HepG2 (cell line): Measurements from ENCODE around the gene ADIPOR1.
A peak's percentile ranks its signal among the peaks of the same experiment; 100 is the strongest.

ENCODE experiments used
- ATF1 ChIP-seq: IDR thresholded peaks from 2 replicates; pipeline ENCODE4 v1.6.1; 2016; ENCODE audit warnings: mild to moderate bottlenecking, control low read depth
- CBFB ChIP-seq: sonication (generic); formaldehyde crosslinking; IDR thresholded peaks from 2 replicates; pipeline ENCODE4 v1.4.0; 2020; ENCODE audit warnings: missing genetic modification reagents
- GMEB2 ChIP-seq: IDR thresholded peaks from 2 replicates; pipeline ENCODE4 v1.6.1; 2016; ENCODE audit warnings: missing biosample characterization, missing genetic modification reagents, low read depth
- HCFC1 ChIP-seq: fragments of 150-350 bp; IDR thresholded peaks from 2 replicates; pipeline ENCODE4 v1.6.1; 2014; ENCODE audit warnings: low read depth, low read length
- MAFK ChIP-seq, 2 experiments: IDR thresholded peaks in 1 of 2; conservative IDR thresholded peaks in 1 of 2; 2 replicates each; pipeline ENCODE4 v1.6.1; 2011; ENCODE audit warnings: improper control_type of control experiment in 2 of 2, low read length in 2 of 2
- MTA3 ChIP-seq: sonication (generic); formaldehyde crosslinking; IDR thresholded peaks from 2 replicates; pipeline ENCODE4 v1.4.0; 2020; ENCODE audit warnings: missing genetic modification reagents
- USF2 ChIP-seq, 2 experiments: sonication (generic) in 1 of 2; formaldehyde crosslinking in 1 of 2; IDR thresholded peaks; 2 replicates each; pipeline versions ENCODE4 v1.5.1 to v1.6.1; 2011 to 2020; ENCODE audit warnings: borderline replicate concordance in 1 of 2, low read depth in 1 of 2, low read length in 1 of 2, mild to moderate bottlenecking in 1 of 2, missing genetic modification reagents in 1 of 2, moderate library complexity in 1 of 2
- ZNF335 ChIP-seq: sonication (generic); formaldehyde crosslinking; IDR thresholded peaks from 2 replicates; pipeline ENCODE4 v1.4.0; 2020; ENCODE audit warnings: missing genetic modification reagents
- TF ChIP-seq, protein P1 (sequence below): sonication (generic); formaldehyde crosslinking; IDR thresholded peaks from one replicate; pipeline ENCODE4 v1.5.1; 2020; ENCODE audit warnings: mild to moderate bottlenecking, missing genetic modification reagents; ENCODE audit errors: not compliant biosample characterization

DNA sequence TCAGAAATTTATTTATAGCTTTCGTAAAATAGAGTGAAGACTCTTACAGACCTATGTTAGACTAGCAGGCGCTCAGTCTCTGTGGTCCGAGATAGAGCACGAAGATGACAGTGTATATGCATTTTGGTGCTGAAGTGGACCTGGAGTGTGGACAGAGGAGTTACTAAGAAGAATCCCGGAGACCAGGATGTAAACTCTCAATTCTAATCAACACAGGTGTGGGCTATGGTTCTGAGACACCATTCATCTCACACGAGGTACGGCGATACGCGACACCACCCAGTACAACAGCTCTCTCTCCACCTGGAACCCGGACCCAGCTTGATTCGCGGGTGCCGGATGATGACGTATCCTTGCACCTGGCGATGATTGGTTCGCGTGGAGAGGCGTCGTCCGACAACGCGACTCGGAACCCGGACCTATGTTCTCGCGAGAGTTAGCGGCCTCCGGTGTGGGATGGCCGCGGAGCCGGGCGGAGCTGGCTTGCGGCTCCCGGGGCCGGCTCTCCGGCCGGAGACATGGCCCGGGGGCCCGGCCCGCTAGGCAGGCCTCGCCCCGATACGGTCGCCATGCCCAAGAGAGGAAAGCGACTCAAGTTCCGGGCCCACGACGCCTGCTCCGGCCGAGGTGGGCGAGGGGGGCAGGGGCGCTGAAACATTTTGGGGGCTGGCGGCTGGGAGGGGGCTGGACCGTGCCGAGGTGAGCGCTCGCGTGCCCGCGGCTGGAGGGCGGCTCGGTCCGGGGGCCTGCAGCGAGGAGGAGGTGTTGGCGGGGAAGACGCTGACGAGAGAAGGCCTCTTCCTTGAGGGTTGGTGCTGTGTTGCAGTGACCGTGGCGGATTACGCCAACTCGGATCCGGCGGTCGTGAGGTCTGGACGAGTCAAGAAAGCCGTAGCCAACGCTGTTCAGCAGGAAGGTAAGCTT is 49.1 kb upstream of the ADIPOR1 start, which contains the start of gene TMEM183A:
- TF ChIP-seq CBFB (CRISPR knock-in tag) = 0 out of 2 replicates have a peak, but pooled peaks have one; percentile 61
- TF ChIP-seq ATF1 (CRISPR knock-in tag) = peak; percentile 98
- TF ChIP-seq, protein P1, sequence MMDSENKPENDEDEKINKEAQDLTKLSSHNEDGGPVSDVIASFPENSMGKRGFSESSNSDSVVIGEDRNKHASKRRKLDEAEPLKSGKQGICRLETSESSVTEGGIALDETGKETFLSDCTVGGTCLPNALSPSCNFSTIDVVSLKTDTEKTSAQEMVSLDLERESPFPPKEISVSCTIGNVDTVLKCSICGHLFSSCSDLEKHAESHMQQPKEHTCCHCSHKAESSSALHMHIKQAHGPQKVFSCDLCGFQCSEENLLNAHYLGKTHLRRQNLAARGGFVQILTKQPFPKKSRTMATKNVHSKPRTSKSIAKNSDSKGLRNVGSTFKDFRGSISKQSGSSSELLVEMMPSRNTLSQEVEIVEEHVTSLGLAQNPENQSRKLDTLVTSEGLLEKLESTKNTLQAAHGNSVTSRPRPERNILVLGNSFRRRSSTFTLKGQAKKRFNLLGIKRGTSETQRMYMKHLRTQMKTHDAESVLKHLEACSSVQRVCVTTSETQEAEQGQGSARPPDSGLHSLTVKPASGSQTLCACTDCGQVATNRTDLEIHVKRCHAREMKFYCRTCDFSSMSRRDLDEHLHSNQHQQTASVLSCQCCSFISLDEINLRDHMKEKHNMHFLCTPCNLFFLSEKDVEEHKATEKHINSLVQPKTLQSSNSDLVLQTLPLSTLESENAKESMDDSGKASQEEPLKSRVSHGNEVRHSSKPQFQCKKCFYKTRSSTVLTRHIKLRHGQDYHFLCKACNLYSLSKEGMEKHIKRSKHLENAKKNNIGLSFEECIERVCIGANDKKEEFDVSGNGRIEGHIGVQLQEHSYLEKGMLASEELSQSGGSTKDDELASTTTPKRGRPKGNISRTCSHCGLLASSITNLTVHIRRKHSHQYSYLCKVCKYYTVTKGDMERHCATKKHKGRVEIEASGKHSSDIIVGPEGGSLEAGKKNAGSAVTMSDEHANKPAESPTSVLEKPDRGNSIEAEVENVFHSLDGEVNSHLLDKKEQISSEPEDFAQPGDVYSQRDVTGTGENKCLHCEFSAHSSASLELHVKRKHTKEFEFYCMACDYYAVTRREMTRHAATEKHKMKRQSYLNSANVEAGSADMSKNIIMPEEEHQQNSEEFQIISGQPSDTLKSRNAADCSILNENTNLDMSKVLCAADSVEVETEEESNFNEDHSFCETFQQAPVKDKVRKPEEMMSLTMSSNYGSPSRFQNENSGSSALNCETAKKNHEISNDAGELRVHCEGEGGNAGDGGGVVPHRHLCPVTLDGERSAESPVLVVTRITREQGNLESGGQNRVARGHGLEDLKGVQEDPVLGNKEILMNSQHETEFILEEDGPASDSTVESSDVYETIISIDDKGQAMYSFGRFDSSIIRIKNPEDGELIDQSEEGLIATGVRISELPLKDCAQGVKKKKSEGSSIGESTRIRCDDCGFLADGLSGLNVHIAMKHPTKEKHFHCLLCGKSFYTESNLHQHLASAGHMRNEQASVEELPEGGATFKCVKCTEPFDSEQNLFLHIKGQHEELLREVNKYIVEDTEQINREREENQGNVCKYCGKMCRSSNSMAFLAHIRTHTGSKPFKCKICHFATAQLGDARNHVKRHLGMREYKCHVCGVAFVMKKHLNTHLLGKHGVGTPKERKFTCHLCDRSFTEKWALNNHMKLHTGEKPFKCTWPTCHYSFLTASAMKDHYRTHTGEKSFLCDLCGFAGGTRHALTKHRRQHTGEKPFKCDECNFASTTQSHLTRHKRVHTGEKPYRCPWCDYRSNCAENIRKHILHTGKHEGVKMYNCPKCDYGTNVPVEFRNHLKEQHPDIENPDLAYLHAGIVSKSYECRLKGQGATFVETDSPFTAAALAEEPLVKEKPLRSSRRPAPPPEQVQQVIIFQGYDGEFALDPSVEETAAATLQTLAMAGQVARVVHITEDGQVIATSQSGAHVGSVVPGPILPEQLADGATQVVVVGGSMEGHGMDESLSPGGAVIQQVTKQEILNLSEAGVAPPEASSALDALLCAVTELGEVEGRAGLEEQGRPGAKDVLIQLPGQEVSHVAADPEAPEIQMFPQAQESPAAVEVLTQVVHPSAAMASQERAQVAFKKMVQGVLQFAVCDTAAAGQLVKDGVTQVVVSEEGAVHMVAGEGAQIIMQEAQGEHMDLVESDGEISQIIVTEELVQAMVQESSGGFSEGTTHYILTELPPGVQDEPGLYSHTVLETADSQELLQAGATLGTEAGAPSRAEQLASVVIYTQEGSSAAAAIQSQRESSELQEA (CRISPR knock-in tag) = no peak
- TF ChIP-seq ZNF335 (CRISPR knock-in tag) = peak; percentile 38; the same call in 1 of the 2 replicates
- TF ChIP-seq MTA3 (CRISPR knock-in tag) = no peak
- peak; percentile 61; the same call in 1 of the 2 replicates for TF ChIP-seq HCFC1
- no peak for TF ChIP-seq MAFK (conservative IDR thresholded peaks at IDR 0.05 in 1 of 2, IDR thresholded peaks at IDR 0.05 in 1 of 2; ENCODE audit: low read length in 2 of 2)
- no peak for TF ChIP-seq GMEB2
- no peak for TF ChIP-seq USF2 (IDR thresholded peaks at IDR 0.05; ENCODE audit: low read depth, low read length)
- no peak; the same call in 1 of the 2 replicates for TF ChIP-seq USF2 (CRISPR knock-in tag; IDR thresholded peaks at IDR 0.05; ENCODE audit: borderline replicate concordance)
